Stimulated activated naive CD8-positive, alpha-beta T cell treated with anti-CD3 and anti-CD28 coated beads, Interleukin-15, amount 100 ng/mL, for 72 hours (primary cell): ENCODE measurements around the gene DPP3.
A peak's percentile ranks its signal among the peaks of the same experiment; 100 is the strongest.
"Not testable (repeated sequence)": the region's sequence is repeated elsewhere in the genome, so short reads cannot be mapped to it uniquely, and the experiment has no call there.

Experiments
- ATAC-seq: fragments of 150-1000 bp; cut with Tn5 transposase; 2 replicates; pipeline ENCODE4 v1.10.0; 2021; ENCODE audit warnings: mild to moderate bottlenecking, moderate library complexity
- DNase-seq, 2 donors: peaks; one replicate each; pipeline ENCODE4 v3.0.0; 2021 to 2022
- H3K27ac Mint-ChIP-seq, 2 donors: one replicate each; pipeline ENCODE4 v1.8.0; 2022; ENCODE audit warnings: mild to moderate bottlenecking in 2 of 2, mixed read lengths in 2 of 2, moderate library complexity in 2 of 2
- H3K27me3 Mint-ChIP-seq: one replicate; pipeline ENCODE4 v1.8.0; 2022; ENCODE audit warnings: mixed read lengths
- H3K4me1 Mint-ChIP-seq: one replicate; pipeline ENCODE4 v1.8.0; 2022; ENCODE audit warnings: mild to moderate bottlenecking, mixed read lengths
- H3K4me3 Mint-ChIP-seq, 2 donors: one replicate each; pipeline ENCODE4 v1.8.0; 2022; ENCODE audit warnings: mild to moderate bottlenecking in 2 of 2, mixed read lengths in 2 of 2, moderate library complexity in 1 of 2
- H3K9me3 Mint-ChIP-seq, 2 donors: one replicate each; pipeline ENCODE4 v1.8.0; 2022; ENCODE audit warnings: mixed read lengths in 2 of 2

DPP3 gene, protein sequence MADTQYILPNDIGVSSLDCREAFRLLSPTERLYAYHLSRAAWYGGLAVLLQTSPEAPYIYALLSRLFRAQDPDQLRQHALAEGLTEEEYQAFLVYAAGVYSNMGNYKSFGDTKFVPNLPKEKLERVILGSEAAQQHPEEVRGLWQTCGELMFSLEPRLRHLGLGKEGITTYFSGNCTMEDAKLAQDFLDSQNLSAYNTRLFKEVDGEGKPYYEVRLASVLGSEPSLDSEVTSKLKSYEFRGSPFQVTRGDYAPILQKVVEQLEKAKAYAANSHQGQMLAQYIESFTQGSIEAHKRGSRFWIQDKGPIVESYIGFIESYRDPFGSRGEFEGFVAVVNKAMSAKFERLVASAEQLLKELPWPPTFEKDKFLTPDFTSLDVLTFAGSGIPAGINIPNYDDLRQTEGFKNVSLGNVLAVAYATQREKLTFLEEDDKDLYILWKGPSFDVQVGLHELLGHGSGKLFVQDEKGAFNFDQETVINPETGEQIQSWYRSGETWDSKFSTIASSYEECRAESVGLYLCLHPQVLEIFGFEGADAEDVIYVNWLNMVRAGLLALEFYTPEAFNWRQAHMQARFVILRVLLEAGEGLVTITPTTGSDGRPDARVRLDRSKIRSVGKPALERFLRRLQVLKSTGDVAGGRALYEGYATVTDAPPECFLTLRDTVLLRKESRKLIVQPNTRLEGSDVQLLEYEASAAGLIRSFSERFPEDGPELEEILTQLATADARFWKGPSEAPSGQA

DNA sequence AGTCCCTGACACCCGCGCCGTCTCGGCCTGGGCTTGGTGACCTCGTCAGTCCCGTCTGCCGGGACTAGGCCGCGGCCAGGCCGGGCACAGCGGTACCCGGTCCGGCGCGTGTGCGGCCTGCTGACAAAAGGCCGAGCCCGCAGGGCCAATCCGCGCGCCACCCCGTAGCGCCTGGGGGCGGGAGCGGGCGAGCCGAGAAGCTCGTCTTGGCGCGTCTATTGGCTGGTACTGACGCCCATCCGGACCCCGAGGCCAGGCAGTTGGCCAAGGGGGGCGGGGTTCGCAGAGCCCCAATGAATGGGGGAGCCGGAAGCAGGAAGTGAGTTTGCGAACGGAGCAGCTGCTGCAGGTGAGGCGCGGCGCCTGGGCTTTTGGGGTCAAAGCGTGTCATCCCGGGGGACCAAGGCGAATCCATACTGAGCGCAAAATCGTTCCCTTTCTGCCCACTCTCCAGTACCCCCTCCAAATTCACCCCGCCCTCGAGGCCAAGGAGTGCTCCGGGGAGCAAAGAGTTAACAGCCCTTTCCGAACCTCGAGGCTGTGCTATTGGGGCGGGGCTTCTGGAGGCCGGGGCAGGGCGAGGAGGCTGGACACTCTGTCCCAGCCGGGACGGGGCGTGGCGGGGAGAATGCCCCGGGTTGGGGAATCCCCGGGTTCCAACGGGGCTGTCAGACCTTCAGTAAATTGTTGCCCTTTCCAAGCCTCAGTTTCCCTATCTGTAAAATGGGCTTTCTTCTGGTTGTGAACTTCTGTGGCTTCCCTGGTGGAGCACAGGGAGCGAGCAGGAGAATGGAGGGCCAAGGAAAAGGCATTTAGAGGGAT is at the start of gene DPP3:
TSS of gene DPP3 (plus strand) at position 318 of the 822 bp plus-strand sequence. CDS start 1,767 bp downstream, outside the sequence.
- peaks cover 49% of the 10 kb centered on the region for H3K4me1 Mint-ChIP-seq
- peak; percentile 98 for ATAC-seq
- peak; percentile 96 to 98 for DNase-seq
- peak within 1 kb of the TSS; percentile 92 to 95 for H3K27ac Mint-ChIP-seq
- H3K9me3 Mint-ChIP-seq, result no peaks in the 10 kb centered on the region
- H3K4me3 Mint-ChIP-seq, result peak within 1 kb of the TSS; percentile 89 to 94
- H3K27me3 Mint-ChIP-seq, result no peaks in the 10 kb centered on the region

DNA sequence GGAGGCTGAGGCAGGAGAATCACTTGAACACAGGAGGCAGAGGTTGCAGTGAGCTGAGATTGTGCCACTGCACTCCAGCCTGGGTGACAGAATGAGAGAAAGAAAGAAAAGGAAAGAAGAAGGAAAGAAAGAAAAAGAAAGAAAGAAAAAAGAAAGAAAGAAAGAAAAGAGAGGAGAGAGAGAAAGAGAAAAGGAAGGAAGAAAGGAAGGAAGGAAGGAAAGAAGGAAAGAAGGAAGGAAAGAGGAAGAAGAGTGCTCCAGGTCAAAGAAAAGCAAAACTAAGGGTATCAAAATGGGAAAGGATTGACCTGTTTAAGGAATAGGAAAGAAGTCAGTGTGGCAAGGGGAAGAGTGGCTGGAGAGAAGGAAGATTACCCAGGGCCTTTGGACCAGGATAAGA is 48.9 kb upstream of the DPP3 start:
- DNase-seq, H3K27me3 Mint-ChIP-seq, H3K9me3 Mint-ChIP-seq, ATAC-seq, H3K4me1 Mint-ChIP-seq, H3K4me3 Mint-ChIP-seq: not testable (repeated sequence)
- peak overlapping the region in 1 of 2 donors; percentile 28 for H3K27ac Mint-ChIP-seq

DNA sequence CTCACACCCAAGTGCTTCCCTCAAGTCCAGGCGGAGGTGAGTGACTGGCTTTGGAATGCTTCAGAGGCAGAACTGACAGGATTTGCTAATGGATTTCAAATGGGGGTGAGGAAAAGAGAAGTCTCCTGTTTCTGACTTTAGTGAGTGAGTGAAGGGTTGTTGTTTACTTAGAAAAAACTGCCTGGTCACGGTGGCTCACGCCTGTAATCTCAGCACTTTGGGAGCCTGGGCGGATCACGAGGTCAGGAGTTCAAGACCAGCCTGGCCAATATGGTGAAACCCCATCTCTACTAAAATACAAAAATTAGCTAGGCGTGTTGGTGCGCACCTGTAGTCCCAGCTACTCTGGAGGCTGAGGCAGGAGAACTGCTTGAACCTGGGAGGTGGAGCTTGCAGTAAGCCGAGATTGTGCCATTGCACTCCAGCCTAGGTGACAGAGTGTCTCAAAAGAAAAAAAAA is 48.3 kb upstream of the DPP3 start:
- not testable (repeated sequence) for H3K4me1 Mint-ChIP-seq, H3K27ac Mint-ChIP-seq, H3K4me3 Mint-ChIP-seq, H3K27me3 Mint-ChIP-seq, H3K9me3 Mint-ChIP-seq, DNase-seq, ATAC-seq

DNA sequence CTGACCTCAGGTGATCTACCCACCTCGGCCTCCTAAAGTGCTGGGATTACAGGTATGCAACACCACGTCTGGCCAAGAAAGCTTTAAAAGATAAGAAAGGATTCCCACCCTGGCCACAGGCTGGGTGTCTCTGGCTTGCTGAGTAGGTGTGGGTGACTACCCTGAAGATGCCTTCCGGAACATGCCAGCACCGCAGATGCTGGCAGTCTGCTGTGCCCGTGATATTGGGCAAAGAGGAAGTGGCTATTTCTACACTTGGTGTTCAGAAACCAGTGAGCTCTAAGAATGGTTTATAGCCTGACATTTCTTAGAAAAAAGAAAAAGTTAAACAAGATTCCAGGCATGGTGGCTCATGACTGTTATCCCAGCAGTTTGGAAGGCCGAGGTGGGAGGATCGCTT is 47.6 kb upstream of the DPP3 start:
- H3K27ac Mint-ChIP-seq, result no peak overlapping the region
- no peak for ATAC-seq
- no peaks in the 10 kb centered on the region for H3K27me3 Mint-ChIP-seq
- H3K9me3 Mint-ChIP-seq, result no peaks in the 10 kb centered on the region
- DNase-seq, result no peak
- H3K4me3 Mint-ChIP-seq, result no peak overlapping the region
- peaks cover 16% of the 10 kb centered on the region for H3K4me1 Mint-ChIP-seq

DNA sequence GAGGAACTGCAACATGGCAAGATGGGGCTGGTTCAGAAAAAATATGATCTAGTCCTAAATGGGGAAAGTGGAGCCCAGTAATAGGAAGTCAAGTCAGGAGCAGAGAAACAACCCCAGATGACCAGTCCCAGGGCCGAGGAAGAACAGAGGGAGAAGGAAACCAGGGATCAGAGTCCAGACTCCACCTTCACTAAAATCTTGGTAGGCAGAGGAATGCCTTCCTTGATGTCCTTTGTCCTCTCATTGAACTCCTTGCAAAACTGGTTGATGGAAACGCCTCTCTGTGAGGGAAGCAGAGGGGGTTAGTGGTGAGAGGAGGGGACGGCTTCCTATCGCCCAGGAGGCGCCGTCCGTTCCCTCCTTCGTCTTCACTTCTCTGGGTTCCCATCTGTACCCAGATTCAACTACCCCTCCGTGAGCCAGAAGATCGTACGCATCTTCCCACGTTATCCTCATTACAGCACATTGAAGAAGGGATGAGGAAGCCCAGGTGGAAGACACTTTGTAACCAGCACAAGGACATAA is 42.2 kb upstream of the DPP3 start:
- Mint-ChIP-seq H3K27ac (peak overlapping the region; percentile 99 to 100), H3K4me1 (peaks cover 32% of the 10 kb centered on the region), H3K9me3 (peaks cover 3 to 5% of the 10 kb centered on the region in 2 donors), H3K27me3 (no peaks in the 10 kb centered on the region), H3K4me3 (peak overlapping the region; percentile 92 to 94)
- no peak for DNase-seq
- no peak for ATAC-seq

DNA sequence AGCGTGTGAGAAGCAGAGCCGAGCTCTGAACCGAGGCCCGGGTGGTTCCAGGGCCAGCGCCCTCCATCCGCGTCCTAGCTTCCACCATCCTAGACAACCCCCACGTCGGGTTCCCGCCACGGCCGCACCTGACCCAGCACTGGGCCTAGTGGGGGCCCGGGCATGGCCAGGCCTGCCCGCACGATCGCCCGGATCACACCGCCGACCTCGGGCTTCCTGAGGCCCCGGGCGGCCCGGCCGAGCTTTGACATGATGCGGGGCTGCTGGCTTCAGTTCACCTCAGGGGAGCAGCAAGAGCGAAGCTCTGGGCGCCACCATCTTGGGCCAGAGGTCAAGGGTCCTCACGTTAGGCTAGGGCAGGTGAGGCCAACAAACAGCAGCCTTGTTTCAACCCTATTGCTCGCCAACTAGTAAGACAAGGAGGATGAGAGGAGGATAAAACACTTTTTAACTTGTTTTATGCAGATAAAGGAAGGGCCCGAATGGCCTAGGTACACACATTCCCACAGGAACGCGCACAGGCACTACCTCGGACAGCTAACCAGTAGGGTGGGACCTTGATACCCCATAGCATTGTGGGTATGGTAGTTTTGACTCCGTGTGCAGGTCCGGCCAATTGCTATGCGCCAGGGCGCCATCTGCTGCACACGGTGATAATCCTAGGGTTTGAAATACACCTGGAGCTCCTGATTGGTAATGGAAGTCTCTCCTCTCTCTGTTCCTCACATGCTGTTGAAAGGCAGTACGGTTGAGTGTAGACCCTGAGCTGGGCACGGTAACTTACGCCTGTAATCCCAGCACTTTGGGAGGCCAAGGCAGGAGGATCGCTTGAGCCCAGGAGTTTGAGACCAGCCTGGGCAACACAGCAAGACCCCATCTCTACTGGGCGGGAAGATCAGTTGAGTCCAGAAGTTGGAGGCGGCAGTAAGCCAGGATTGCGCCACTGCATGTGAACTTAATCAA is 41.4 kb upstream of the DPP3 start, which contains the start of gene MRPL11:
TSS of gene MRPL11 (minus strand) at position 345 of the 963 bp plus-strand sequence. CDS start at position 251, 94 bp downstream.
- Mint-ChIP-seq H3K4me3 (peak within 1 kb of the TSS; percentile 92 to 94), H3K27ac (peak within 1 kb of the TSS; percentile 99 to 100), H3K9me3 (peaks cover 11 to 12% of the 10 kb centered on the region in 2 donors), H3K27me3 (no peaks in the 10 kb centered on the region), H3K4me1 (peaks cover 32% of the 10 kb centered on the region)
- DNase-seq (peak; percentile 86 to 90), ATAC-seq (peak; percentile 100)

DNA sequence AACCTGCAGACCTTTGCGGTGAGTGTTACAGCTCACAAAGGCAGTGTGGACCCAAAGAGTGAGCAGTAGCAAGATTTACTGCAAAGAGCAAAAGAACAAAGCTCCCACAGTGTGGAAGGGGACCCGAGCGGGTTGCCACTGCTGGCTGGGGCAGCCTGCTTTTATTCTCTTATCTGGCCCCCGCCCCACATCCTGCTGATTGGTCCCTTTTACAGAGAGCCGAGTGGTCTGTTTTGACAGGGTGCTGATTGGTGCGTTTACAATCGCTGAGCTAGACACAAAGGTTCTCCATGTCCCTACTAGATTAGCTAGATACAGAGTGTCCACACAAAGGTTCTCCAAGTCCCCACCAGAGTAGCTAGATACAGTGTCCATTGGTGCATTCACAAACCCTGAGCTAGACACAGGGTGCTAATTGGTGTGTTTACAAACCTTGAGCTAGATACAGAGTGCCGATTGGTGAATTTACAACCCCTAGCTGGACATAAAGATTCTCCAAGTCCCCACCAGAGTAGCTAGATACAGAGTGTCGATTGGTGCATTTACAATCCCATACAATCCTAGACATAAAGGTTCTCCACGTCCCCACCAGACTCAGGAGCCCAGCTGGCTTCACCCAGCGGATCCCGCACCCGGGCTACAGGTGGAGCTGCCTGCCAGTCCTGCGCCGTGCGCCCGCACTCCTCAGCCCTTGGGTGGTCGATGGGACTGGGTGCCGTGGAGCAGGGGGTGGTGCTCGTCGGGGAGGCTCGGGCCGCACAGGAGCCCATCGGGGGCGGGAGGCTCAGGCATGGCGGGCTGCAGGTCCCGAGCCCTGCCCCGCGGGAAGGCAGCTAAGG is 39.9 kb upstream of the DPP3 start:
- not testable (repeated sequence) for H3K27me3 Mint-ChIP-seq, ATAC-seq, H3K4me3 Mint-ChIP-seq, H3K27ac Mint-ChIP-seq, DNase-seq
- peaks cover 12 to 17% of the 10 kb centered on the region in 2 donors for H3K9me3 Mint-ChIP-seq
- peaks cover 32% of the 10 kb centered on the region for H3K4me1 Mint-ChIP-seq

DNA sequence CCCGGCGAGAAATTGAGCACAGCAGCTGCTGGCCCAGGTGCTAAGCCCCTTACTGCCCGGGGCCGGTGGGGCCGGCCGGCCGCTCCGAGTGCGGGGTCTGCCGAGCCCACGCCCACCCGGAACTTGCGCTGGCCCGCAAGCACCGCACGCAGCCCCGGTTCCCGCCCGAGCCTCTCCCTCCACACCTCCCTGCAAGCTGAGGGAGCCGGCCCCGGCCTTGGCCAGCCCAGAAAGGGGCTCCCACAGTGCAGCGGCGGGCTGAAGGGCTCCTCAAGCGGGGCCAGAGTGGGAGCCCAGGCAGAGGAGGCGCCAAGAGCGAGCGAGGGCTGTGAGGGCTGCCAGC is 39.3 kb upstream of the DPP3 start:
- not testable (repeated sequence) for H3K27ac Mint-ChIP-seq, H3K27me3 Mint-ChIP-seq, ATAC-seq, H3K4me3 Mint-ChIP-seq, DNase-seq
- H3K9me3 Mint-ChIP-seq, result peaks cover 12 to 17% of the 10 kb centered on the region in 2 donors
- H3K4me1 Mint-ChIP-seq, result peaks cover 32% of the 10 kb centered on the region

DNA sequence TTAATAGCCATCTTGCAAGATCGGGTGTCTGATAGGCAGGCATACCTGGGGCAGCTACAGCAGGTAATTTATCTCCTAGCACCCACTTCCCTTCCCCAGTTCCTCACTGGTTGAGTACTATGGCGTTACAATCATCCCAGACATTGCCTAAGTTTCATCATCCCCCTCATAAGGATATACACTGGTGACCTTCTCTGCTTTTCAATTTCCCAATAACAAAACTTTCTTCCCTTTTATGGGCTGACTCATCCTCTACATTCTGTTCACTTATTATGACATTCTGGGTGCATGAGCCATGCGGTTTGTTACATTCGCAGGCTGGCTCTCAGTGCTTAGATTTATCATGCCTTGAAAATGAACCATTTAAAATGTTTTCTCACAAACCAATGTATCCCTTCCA is 36.6 kb upstream of the DPP3 start:
- no peak for ATAC-seq
- Mint-ChIP-seq H3K9me3 (peaks cover 12 to 17% of the 10 kb centered on the region in 2 donors), H3K4me3 (no peak overlapping the region), H3K27ac (no peak overlapping the region), H3K4me1 (peaks cover 12% of the 10 kb centered on the region), H3K27me3 (peaks cover 3% of the 10 kb centered on the region)
- no peak for DNase-seq

DNA sequence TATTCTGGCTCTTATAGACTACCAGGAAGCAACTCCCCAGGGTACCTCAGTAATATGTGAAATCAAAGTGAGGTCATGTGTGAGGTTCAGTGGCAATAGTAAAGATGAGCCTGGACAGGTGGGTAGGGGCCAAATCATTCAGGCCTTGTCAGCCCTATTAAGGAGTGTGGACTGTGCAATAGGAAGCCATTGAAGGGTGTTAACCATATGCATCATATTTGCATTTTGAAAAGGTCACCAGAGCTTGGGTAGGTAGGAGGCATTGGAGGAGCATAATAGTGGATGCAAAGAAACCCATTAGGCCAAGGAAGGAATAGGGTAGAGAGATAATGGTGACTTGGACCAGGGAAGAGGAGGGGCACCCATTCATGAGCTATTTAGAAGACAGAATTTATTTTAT is 33.2 kb upstream of the DPP3 start:
- DNase-seq (no peak), ATAC-seq (no peak)
- peaks cover 15% of the 10 kb centered on the region for H3K27me3 Mint-ChIP-seq
- no peak overlapping the region for H3K27ac Mint-ChIP-seq
- H3K4me1 Mint-ChIP-seq, result peaks cover 6% of the 10 kb centered on the region
- no peak overlapping the region for H3K4me3 Mint-ChIP-seq
- peaks cover 16 to 17% of the 10 kb centered on the region in 2 donors for H3K9me3 Mint-ChIP-seq

DNA sequence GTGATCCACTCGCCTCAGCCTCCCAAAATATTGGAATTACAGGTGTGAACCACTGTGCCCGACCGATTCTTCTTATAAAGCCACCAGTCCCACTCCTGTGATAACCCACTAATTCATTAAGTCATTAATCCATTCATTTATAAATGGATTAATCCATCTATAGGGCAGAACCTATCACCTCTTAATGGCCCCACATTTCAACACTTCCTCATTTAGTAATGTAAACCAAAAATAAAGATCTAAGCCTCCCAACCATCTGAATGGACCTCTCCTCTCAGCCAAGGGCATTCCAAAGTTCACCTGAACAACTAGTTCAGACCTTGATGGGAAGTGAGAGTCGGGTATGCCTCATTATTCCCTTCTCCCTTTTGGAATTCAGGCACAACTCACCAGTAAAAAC is 31.7 kb upstream of the DPP3 start:
- peaks cover 15% of the 10 kb centered on the region for H3K27me3 Mint-ChIP-seq
- peaks cover 7% of the 10 kb centered on the region for H3K4me1 Mint-ChIP-seq
- no peak overlapping the region for H3K4me3 Mint-ChIP-seq
- peaks cover 7 to 8% of the 10 kb centered on the region in 2 donors for H3K9me3 Mint-ChIP-seq
- H3K27ac Mint-ChIP-seq, result no peak overlapping the region
- no peak for DNase-seq
- ATAC-seq, result no peak

DNA sequence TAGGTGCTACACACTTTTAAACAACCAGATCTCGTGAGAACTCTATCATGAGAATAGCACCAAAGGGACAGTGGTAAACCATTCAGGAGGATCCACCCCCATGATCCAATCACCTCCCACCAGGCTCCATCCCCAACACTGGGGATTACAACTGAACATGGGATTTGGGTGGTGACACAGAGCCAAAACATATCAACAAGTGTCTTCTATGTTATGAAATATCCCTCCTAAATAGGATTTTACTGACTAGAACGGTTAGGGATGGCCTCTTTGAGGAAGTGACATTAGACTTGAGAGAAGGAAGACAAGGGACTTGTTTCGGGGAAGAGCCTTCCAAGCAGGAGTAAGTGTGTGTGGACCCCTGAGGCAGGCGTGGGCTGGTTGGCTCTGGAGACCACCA is 29.7 kb upstream of the DPP3 start:
- ATAC-seq, result no peak
- peaks cover 28% of the 10 kb centered on the region for H3K4me1 Mint-ChIP-seq
- no peak overlapping the region for H3K4me3 Mint-ChIP-seq
- peaks cover 0 to 4% of the 10 kb centered on the region in 2 donors for H3K9me3 Mint-ChIP-seq
- no peak overlapping the region for H3K27ac Mint-ChIP-seq
- no peak for DNase-seq
- peaks cover 15% of the 10 kb centered on the region for H3K27me3 Mint-ChIP-seq

DNA sequence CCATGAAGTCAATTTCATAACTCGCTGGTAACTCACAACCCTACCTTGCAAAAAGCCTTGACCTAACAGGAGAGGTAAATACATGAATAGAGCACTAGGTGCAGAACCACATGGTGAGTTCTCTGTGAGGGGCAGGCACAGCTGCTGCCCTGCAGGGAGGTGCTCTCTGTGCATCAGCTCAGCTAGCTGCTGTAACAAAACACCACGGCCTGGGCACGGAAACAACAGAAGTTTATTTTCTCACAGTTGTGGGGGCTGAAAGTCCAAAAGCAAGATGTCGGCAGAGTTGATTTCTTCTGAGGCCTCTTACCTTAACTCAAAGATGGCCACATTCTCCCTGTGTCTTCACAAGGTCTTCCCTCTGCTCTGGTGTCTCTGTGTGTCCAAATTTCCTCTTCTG is 28.6 kb upstream of the DPP3 start:
- Mint-ChIP-seq H3K4me1 (peaks cover 29% of the 10 kb centered on the region), H3K27ac (no peak overlapping the region), H3K4me3 (no peak overlapping the region), H3K9me3 (peaks cover 0 to 4% of the 10 kb centered on the region in 2 donors), H3K27me3 (peaks cover 15% of the 10 kb centered on the region)
- DNase-seq (no peak), ATAC-seq (no peak)
